ENCODE data around the gene CALB2. TPM values are rescaled to one million over a fixed set of nuclear protein-coding genes. Genes with fewer than 3 reads are reported as not detected.
"Not testable (repeated sequence)": the region's sequence is repeated elsewhere in the genome, so short reads cannot be mapped to it uniquely, and the experiment has no call there.

Gene CALB2
- total RNA-seq, 2 experiments from 2014 or later = not detected

DNA sequence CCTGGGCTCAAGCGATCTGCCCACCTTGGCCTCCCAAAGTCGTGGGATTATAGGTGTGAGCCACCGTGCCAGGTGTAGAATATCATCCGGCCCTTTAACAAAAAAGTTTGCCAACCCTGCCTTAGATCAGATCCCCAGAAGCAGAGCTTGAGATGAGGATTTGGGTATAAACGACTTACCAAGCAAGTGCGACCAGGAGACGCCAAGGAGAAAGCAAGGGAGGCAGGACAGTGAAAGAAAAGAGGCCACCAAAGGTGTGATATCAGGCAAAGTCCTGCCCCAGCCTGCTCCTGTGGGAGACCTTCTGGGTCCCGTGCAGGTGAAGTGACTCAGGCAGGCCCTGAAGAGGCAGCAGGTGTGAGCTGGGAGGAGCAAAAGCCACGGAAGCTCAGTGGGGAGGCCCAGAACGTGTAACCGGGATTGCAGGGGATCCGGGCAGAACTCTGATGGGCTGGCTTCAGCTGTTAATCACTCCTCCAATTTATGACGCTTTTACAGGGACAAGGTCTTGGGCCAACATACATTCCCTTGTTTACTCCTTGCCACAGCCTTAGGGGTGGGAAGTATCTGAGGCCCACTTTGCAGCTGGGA lies 14.1 kb upstream of the CALB2 start:
- POLR2A ChIA-PET = no interaction called here
- Mint-ChIP-seq H3K27ac (no peak overlapping the region), H3K36me3 (no peaks in the 10 kb centered on the region), H3K9me3 (no peaks in the 10 kb centered on the region), H3K27me3 (peaks cover 6% of the 10 kb centered on the region), H3K4me3 (no peak overlapping the region), H3K4me1 (no peaks in the 10 kb centered on the region)
- ATAC-seq (ENCODE audit: low read depth) (no peak), DNase-seq (no peak)

- no peak for DNase-seq
- Mint-ChIP-seq H3K36me3 (no peaks in the 10 kb centered on the region), H3K4me1 (no peaks in the 10 kb centered on the region), H3K27ac (no peak overlapping the region), H3K4me3 (no peak overlapping the region), H3K27me3 (peaks cover 6% of the 10 kb centered on the region), H3K9me3 (no peaks in the 10 kb centered on the region)
- POLR2A ChIA-PET = no interaction called here
- no peak for ATAC-seq (ENCODE audit: low read depth)
Observed at GRCh38 chr16:71345031-71345430, 13.5 kb upstream of the CALB2 start.

GRCh38 chr16:71347146-71347545 lies 11.4 kb upstream of the CALB2 start:
- ATAC-seq (ENCODE audit: low read depth) = no peak
- H3K4me1 Mint-ChIP-seq = no peaks in the 10 kb centered on the region
- POLR2A ChIA-PET = no interaction called here

GRCh38 chr16:71348262-71349085 lies 10.0 kb upstream of the CALB2 start:
- POLR2A ChIA-PET = no interaction called here
- H3K27me3 Mint-ChIP-seq = peaks cover 1% of the 10 kb centered on the region
- H3K4me1 Mint-ChIP-seq = no peaks in the 10 kb centered on the region
- no peak overlapping the region for H3K4me3 Mint-ChIP-seq
- H3K27ac Mint-ChIP-seq = no peak overlapping the region
- no peaks in the 10 kb centered on the region for H3K9me3 Mint-ChIP-seq
- no peak for ATAC-seq (ENCODE audit: low read depth)
- DNase-seq = no peak
- no peaks in the 10 kb centered on the region for H3K36me3 Mint-ChIP-seq

More at GRCh38 chr16:71347146-71347545, 11.4 kb upstream of the CALB2 start:
- no peak for DNase-seq
- no peak overlapping the region for H3K4me3 Mint-ChIP-seq
- no peak overlapping the region for H3K27ac Mint-ChIP-seq
- peaks cover 1% of the 10 kb centered on the region for H3K27me3 Mint-ChIP-seq
- no peaks in the 10 kb centered on the region for H3K9me3 Mint-ChIP-seq
- H3K36me3 Mint-ChIP-seq = no peaks in the 10 kb centered on the region

DNA sequence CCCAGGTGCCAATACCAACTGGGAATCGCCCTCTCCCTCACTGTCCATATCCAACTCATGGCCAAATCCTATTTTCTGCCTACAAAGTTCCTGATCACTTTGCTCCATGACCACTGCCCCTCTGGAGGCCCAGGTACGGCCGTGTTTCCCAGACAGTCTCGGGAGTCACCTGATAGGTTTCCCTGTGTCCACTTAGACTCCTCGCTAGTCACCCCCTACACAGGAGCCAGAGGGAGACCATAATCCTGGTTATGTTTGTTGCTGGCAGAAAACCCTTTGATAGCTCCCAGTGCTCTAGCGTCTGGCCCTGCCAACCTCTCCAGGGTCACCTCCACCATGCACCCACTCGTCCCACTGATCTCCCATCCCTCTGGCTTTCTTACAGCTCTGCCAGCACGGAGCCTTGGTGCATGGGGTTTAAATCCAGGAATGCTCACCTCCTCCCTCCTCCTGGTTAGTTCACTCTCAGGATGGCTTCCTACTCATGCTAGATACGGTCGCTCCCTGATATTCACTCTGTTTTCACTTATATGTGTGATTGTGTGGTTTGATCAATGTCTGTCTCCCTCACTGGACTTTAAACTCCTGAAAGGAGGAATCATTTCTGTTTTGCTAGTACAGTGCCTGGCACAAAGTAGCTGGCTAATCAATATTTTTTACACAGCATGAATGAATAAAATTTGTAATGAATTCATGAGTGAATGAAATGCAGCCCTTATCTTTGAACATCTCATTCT lies 7.5 kb upstream of the CALB2 start:
- DNase-seq (no peak), ATAC-seq (ENCODE audit: low read depth) (no peak)
- Mint-ChIP-seq H3K27ac (no peak overlapping the region), H3K27me3 (peaks cover 1% of the 10 kb centered on the region), H3K9me3 (no peaks in the 10 kb centered on the region), H3K4me3 (no peak overlapping the region), H3K4me1 (no peaks in the 10 kb centered on the region), H3K36me3 (no peaks in the 10 kb centered on the region)
- POLR2A ChIA-PET = no interaction called here

- H3K9me3 Mint-ChIP-seq = no peaks in the 10 kb centered on the region
- no peak for DNase-seq
- POLR2A ChIA-PET = no interaction called here
- H3K36me3 Mint-ChIP-seq = no peaks in the 10 kb centered on the region
- no peak for ATAC-seq (ENCODE audit: low read depth)
- H3K27me3 Mint-ChIP-seq = peaks cover 1% of the 10 kb centered on the region
- H3K4me1 Mint-ChIP-seq = no peaks in the 10 kb centered on the region
- H3K4me3 Mint-ChIP-seq = no peak overlapping the region
- H3K27ac Mint-ChIP-seq = no peak overlapping the region
Observed at GRCh38 chr16:71351558-71351901, 7.0 kb upstream of the CALB2 start.

- ATAC-seq (ENCODE audit: low read depth) (no peak), DNase-seq (no peak)
- Mint-ChIP-seq H3K27me3 (peaks cover 5% of the 10 kb centered on the region), H3K4me3 (no peak overlapping the region), H3K36me3 (no peaks in the 10 kb centered on the region), H3K9me3 (no peaks in the 10 kb centered on the region), H3K4me1 (no peaks in the 10 kb centered on the region), H3K27ac (no peak overlapping the region)
- POLR2A ChIA-PET = no interaction called here
Observed at GRCh38 chr16:71352466-71352865, 6.1 kb upstream of the CALB2 start.

DNA sequence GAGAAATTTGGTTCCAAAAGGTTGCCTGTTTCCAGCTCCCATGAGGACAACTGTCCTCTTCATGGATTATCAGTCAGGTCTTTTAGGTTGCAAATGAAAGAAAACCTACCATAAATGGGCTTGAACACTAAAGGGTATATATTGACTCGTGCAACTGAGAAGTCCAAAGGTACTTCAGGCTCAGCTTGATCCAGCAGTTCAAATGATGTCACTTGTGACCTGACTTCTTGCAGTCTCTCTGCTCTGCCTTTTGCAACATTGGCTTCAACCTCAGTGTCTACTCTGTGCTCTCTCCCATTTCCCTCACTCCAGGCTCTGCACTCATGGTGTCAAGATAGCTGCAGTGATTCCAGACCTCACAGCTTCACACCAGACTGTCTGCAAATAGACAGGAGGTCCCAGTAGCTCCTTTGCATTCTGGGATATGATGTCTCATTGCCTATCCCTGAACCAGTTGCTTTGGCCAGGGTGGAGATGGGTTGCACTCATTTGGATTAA lies 5.5 kb upstream of the CALB2 start:
- ATAC-seq (ENCODE audit: low read depth) (no peak), DNase-seq (no peak)
- peaks cover 7% of the 10 kb centered on the region for H3K27me3 Mint-ChIP-seq
- no peak overlapping the region for H3K4me3 Mint-ChIP-seq
- H3K4me1 Mint-ChIP-seq = no peaks in the 10 kb centered on the region
- H3K27ac Mint-ChIP-seq = no peak overlapping the region
- POLR2A ChIA-PET = no interaction called here
- no peaks in the 10 kb centered on the region for H3K36me3 Mint-ChIP-seq
- no peaks in the 10 kb centered on the region for H3K9me3 Mint-ChIP-seq

DNA sequence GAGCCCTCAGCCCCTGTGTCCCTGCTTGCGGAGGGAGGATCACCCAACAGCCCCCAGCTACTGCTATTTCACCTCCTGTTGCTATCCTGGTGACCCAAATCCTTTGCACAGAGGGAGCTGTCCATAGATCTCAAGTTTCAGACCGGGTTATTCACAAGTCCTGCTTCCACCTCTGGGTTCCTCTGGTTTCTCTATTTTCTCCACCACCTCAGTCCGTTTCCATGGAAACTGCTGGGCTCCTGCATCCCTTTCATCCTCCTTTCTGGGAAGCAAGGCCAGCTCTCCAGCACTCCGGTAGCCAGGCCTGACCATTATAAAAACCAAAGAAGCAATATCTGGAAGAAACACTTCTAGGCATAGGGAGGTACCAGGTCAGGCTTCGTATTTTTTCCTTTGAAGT lies 4.8 kb upstream of the CALB2 start:
- POLR2A ChIA-PET = no interaction called here
- Mint-ChIP-seq H3K36me3 (no peaks in the 10 kb centered on the region), H3K4me3 (no peak overlapping the region), H3K9me3 (no peaks in the 10 kb centered on the region), H3K4me1 (no peaks in the 10 kb centered on the region), H3K27me3 (peaks cover 10% of the 10 kb centered on the region), H3K27ac (no peak overlapping the region)
- DNase-seq (no peak), ATAC-seq (ENCODE audit: low read depth) (no peak)

- POLR2A ChIA-PET = no interaction called here
- no peak for DNase-seq
- ATAC-seq (ENCODE audit: low read depth) = no peak
- Mint-ChIP-seq H3K4me1 (no peaks in the 10 kb centered on the region), H3K36me3 (no peaks in the 10 kb centered on the region), H3K9me3 (no peaks in the 10 kb centered on the region), H3K27me3 (peaks cover 10% of the 10 kb centered on the region), H3K27ac (no peak overlapping the region), H3K4me3 (no peak overlapping the region)
Observed at GRCh38 chr16:71354156-71354555, 4.4 kb upstream of the CALB2 start.

DNA sequence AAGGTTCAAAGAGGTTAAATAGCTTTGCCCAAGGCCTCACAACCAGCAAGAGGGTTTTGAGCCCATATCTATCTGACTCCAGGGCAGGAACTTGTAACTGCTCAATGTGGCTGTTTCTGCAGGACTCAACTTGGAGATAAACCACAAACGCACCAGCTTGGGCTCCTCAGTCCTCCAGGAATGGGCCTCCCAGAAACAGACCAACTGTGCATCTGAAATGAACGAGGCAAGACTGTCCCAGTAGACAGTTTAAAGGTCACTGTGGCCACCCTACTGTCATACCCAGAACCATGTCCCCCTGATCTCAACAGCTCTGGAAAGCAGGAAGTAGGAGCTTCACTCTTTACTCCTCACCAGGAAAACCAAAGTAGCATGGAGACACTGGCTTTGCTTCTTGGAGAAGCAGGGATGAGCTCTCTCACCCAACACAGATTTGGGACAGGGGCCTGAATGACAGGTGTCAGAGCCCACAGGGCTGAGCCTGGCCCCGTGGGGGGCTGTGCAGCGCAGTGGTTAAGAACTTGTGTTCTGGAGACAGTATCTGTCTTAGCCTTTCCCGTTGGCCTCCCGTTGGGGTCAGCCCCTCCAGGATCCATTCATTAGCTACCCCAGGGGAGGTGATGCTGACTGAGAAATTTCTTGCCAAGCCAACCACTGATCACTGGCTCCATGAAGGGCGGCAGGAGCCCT lies 2.3 kb upstream of the CALB2 start:
- H3K9me3 Mint-ChIP-seq = no peaks in the 10 kb centered on the region
- H3K4me1 Mint-ChIP-seq = peaks cover 4% of the 10 kb centered on the region
- DNase-seq = no peak
- no peaks in the 10 kb centered on the region for H3K36me3 Mint-ChIP-seq
- POLR2A ChIA-PET = no interaction called here
- no peak for ATAC-seq (ENCODE audit: low read depth)
- H3K27ac Mint-ChIP-seq = no peak overlapping the region
- H3K27me3 Mint-ChIP-seq = peaks cover 16% of the 10 kb centered on the region
- H3K4me3 Mint-ChIP-seq = no peak overlapping the region

DNA sequence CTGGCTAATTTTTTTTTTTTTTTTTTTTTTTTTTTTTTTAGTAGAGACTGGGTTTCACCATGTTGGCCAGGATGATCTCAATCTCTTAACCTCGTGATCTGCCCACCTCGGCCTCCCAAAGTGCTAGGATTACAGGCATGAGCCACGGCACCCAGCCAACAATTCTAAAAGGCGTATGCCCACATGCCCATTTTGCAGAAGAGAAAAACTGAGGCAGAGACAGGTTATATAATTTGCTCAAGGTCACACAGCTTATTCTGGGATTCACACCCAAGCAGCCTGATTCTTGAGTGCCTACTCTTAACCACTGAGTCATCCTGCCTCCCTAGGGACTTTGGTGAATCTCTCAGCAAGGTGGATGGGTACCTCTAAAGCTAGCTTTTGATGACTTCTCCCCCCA lies 1.6 kb upstream of the CALB2 start:
- H3K4me3 Mint-ChIP-seq; ATAC-seq (ENCODE audit: low read depth); DNase-seq; H3K36me3 Mint-ChIP-seq; H3K4me1 Mint-ChIP-seq; H3K27ac Mint-ChIP-seq; POLR2A ChIA-PET; H3K9me3 Mint-ChIP-seq: not testable (repeated sequence)
- H3K27me3 Mint-ChIP-seq = peaks cover 20% of the 10 kb centered on the region

DNA sequence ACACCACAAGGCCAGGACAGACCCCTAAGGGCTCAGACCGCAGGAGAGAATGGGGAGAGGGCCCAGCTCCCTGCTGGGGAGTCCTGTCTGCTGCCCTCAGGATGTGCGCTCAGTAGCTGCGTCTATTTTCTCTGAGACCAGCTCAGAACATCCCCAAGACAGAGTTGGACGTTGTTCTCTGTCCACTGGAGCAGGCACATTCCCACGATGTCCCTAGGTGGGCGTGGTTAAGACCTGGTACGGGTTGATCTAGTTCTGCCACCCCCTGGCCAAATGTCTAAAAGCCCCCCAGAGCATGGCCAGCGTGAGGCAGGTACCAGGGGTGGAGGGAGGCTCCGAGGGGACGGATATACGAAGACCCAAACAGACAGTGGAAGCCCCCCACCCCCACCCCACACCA lies 842 bp upstream of the CALB2 start:
- Mint-ChIP-seq H3K4me3 (no peak overlapping the region), H3K4me1 (peaks cover 4% of the 10 kb centered on the region), H3K36me3 (no peaks in the 10 kb centered on the region), H3K27ac (no peak overlapping the region), H3K9me3 (no peaks in the 10 kb centered on the region), H3K27me3 (peaks cover 24% of the 10 kb centered on the region)
- no peak for DNase-seq
- no peak for ATAC-seq (ENCODE audit: low read depth)
- POLR2A ChIA-PET = no interaction called here
